ENCODE data around the gene COTL1.

- TF ChIP-seq CTCF (IDR thresholded peaks at IDR 0.05; ENCODE audit: low read depth, low read length, missing input control) (no peak), TAF1 (conservative IDR thresholded peaks at IDR 0.05) (no peak), JUND (IDR thresholded peaks at IDR 0.05) (no peak)
Observed at GRCh38 chr16:84519855-84520254, 98.0 kb downstream of the COTL1 start.

Data from liver (tissue), 3 donors.